T47D (cell line): Measurements from ENCODE around the gene MXRA8.

ENCODE experiments used
- DNase-seq, 2 experiments: peaks; one replicate each; pipeline versions ENCODE4 v3.0.0 to v3.0.0-alpha.2; 2011 to 2012; ENCODE audit warnings: low read depth in 1 of 2, low spot score in 1 of 2
- JUND ChIP-seq: IDR thresholded peaks from 2 replicates; pipeline ENCODE4 v1.6.1; 2012; ENCODE audit warnings: low read depth
- in situ Hi-C: cut with HindIII; loops from 2 replicates; pipeline ENCODE4 v1.10.0; 2016; ENCODE audit warnings: low sequenced_read_pairs, low pct_unique_long_range_greater_than_20kb

Gene MXRA8

DNA sequence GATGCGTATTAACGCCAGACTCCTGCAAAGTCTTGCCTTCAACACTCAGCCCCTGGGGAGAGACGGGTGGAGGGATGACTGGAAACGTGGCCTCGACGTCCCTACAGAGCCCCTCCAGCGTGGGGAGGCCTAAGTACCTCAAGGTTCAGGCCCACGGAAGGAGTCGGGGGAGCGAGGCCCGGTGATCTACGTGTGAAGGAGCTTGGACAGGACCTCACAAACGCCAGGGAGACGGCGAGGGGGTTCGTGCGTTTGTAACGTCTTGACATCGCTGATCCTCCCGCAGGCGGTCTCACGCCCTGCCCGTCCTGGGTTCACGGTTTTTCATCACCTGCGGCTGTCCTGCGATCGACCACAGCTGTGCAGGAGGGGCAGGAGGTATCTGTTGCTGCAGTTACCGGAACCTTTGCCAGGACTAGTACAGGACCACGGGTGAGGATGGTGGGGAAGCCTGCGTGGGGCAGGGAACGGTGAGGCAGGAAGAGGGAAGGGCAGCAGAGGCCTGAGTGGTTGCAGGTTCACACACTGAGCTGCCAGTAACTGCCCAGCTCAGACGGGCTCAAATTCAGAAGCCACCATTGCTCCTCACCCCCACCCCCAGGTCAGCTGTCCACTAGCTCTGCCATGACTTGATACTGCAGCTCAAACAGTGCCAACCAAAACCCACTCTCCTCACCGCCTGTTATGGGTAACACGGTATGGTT lies 41.7 kb upstream of the MXRA8 start:
- in situ Hi-C loops = no loop called here
- peak in 1 of 2 experiments; percentile 33 for DNase-seq

DNA sequence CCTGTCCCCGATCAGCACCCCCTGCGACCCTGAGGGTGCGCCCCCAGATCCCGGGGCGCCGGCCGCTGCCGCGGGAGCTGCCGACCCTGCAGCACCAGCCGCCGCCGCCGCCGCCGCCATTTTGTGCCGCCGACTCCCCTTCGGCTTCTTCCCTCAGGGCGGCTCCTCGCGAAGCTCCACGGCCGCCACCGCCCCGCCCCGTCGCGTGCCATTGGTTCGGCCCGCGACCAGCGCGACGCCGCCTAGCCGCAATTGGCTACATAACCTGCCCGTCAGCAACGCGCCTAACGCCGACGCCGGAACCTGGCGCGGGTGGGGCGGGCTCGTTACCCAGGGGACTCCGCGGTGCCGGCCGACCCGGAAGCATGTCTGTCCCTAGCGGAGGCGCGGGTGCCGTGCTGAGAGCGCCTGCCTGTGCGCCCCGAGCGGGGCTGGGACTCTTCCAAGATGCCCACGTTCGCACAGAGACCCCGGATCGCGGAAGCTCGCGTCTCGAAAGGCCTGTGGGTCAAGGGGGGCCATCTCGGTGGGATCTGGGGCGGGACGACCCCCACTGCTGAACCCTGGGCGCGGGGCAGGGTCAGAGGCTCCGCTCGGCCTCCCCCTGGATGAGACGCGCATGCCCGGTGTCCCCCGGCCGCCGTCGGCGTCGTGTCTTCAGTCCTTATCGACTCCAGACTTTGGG lies 41.0 kb upstream of the MXRA8 start, which contains the start of gene CCNL2:
Gene CCNL2, minus strand, starts transcription at position 149 of the 685 bp plus-strand sequence. Its CDS starts 29 bp downstream, at position 120.
- in situ Hi-C loops = no loop called here
- no peak for TF ChIP-seq JUND
- DNase-seq = peak; percentile 88 to 97

More for the DNA sequence above, 41.7 kb upstream of the MXRA8 start:
- no peak for TF ChIP-seq JUND

GRCh38 chr1:1398677-1399186 lies 40.4 kb upstream of the MXRA8 start:
- no peak for TF ChIP-seq JUND
- in situ Hi-C loops = no loop called here
- DNase-seq = no peak

DNA sequence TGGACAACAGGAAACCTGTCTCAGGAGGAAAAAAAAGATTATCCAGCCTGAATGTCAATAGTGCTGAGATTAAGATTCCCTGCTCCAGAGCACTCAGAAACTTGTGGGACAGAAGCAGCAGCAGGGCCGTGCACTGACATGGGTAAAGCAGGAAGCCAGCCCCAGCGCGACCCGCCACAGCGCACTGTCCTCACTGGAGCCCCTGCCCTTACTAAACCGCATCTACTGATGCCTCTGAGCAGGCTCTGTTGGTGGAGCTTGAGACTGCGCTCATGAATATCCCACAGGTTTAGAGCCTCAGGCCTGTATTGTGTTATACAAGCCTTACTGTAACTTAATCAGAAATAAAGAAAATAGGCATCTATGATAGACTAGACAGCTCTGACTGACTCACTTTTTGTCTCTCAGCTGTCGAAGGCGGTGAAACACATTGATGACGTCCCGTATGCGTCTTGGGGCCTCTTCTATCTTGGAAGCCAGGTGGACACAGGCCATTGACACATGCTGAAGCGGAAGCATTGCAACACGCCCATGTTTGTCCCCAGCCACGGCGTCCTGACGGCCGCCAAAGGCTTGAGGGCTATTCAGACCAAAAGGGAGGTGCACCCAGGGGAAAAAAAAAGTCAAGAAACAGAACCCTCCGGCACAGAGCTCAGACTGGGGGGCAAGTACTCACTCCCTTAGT lies 39.6 kb upstream of the MXRA8 start:
- in situ Hi-C loops = no loop called here
- DNase-seq = no peak
- no peak for TF ChIP-seq JUND

- no peak for DNase-seq
- in situ Hi-C loops = no loop called here
Measured at GRCh38 chr1:1395166-1395565, 36.8 kb upstream of the MXRA8 start.

DNA sequence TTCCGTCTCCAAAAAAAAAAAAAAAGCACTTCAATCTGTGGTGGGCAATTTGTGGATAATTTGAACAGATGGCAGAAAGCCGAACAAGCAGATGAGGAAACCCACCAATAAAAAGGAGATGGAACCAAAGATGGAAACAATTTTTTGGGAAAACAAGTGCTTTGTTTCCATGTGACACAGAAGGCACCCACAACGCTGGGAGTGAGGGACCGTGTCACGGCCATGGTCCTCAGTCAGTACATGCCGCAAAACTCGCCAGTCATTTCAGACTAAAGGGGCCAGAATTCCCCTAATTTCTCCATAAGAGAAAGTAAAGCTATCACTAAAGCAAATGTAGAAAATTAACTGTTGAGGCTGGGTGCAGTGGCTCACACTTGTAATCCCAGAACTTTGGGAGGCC lies 35.8 kb upstream of the MXRA8 start:
- in situ Hi-C loops = no loop called here
- TF ChIP-seq JUND = no peak
- DNase-seq = no peak

More at GRCh38 chr1:1395166-1395565, 36.8 kb upstream of the MXRA8 start:
- TF ChIP-seq JUND = no peak

DNA sequence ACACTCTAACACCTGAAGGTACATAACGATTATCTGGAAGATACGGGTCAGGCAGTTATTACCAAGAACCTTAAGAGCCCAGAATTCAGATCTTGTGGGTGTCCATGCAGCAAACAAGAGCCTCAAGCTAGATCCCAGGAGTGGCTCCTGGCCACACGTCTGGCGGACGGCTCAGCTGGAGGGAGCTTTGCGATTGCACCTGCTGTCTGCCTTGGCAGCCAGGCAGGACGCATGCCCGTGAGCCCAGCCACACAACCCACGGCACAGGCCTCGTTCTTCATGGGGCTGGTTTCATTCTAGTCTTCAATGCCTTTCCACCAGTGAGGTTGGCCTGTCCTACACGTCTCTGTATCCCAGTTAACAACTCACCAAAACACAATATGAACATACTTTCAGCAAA lies 35.1 kb upstream of the MXRA8 start:
- in situ Hi-C loops = no loop called here
- TF ChIP-seq JUND = no peak
- no peak for DNase-seq

GRCh38 chr1:1393014-1393413 lies 34.7 kb upstream of the MXRA8 start:
- TF ChIP-seq JUND = no peak
- in situ Hi-C loops = no loop called here
- DNase-seq = no peak

GRCh38 chr1:1391225-1391624 lies 32.9 kb upstream of the MXRA8 start:
- no peak for TF ChIP-seq JUND

GRCh38 chr1:1390675-1391074 lies 32.3 kb upstream of the MXRA8 start:
- in situ Hi-C loops = no loop called here
- TF ChIP-seq JUND = no peak
- DNase-seq = no peak

More at GRCh38 chr1:1391225-1391624, 32.9 kb upstream of the MXRA8 start:
- DNase-seq = no peak
- in situ Hi-C loops = no loop called here

- no peak for TF ChIP-seq JUND
- in situ Hi-C loops = no loop called here
- no peak for DNase-seq
Measured at GRCh38 chr1:1388078-1388472, 29.7 kb upstream of the MXRA8 start.

GRCh38 chr1:1387098-1388077 lies 29.0 kb upstream of the MXRA8 start:
- no peak for DNase-seq
- in situ Hi-C loops = no loop called here
- TF ChIP-seq JUND = no peak
